PC-9 (cell line): Measurements from ENCODE around the gene ARID5A. TPM values are rescaled to one million over a fixed set of nuclear protein-coding genes. Genes with fewer than 3 reads are reported as not detected.

Experiments used
- BruUV-seq: library from RNA; stranded (reverse); fragments of 400-500 nt; replicated peaks from 2 replicates; lab custom pipeline; 2021; lab: Mats Ljungman, UMichigan
- CTCF ChIA-PET: fragments of 300-600 bp; sonication (Branson Sonifier 250); formaldehyde crosslinking; loops from one replicate; lab custom pipeline; 2022; ENCODE audit warnings: antibody characterized with exemption; lab: Charles Lee
- POLR2A ChIA-PET: fragments of 300-600 bp; sonication (Branson Sonifier 250); formaldehyde crosslinking; loops from one replicate; lab custom pipeline; 2022; ENCODE audit warnings: antibody characterized with exemption; ENCODE audit not compliant: unreplicated experiment; lab: Charles Lee
- DNase-seq, 2 experiments: peaks; one replicate each; pipeline versions ENCODE4 v3.0.0 to v3.0.0-alpha.2; 2015 to 2022; ENCODE audit warnings: mixed read lengths in 1 of 2
- H2AFZ ChIP-seq: fragments of 200-600 bp; sonication (generic); 2 replicates; pipeline ENCODE4 v1.8.1; 2017; ENCODE audit warnings: antibody characterized with exemption
- H3F3A ChIP-seq: fragments of 200-600 bp; sonication (generic); 2 replicates; pipeline ENCODE4 v1.8.1; 2017; ENCODE audit warnings: antibody characterized with exemption, mild to moderate bottlenecking, low read depth; ENCODE audit not compliant: insufficient read depth
- H3K27ac ChIP-seq: fragments of 200-600 bp; sonication (generic); 2 replicates; pipeline ENCODE4 v1.6.1; 2016; ENCODE audit warnings: mixed run types
- H3K27me3 ChIP-seq: fragments of 200-600 bp; sonication (generic); 2 replicates; pipeline ENCODE4 v1.6.1; 2016; ENCODE audit warnings: low read depth, mixed run types; ENCODE audit not compliant: insufficient read depth
- H3K36me3 ChIP-seq: fragments of 200-600 bp; sonication (generic); 2 replicates; pipeline ENCODE4 v1.6.1; 2016; ENCODE audit warnings: low read depth, mixed run types
- H3K4me1 ChIP-seq: fragments of 200-600 bp; sonication (generic); replicated peaks from 2 replicates; pipeline ENCODE4 v1.6.1; 2016; ENCODE audit warnings: mixed run types; ENCODE audit not compliant: insufficient read depth
- H3K4me2 ChIP-seq: fragments of 200-600 bp; sonication (generic); 2 replicates; pipeline ENCODE4 v1.6.1; 2017; ENCODE audit warnings: mixed run types
- H3K4me3 ChIP-seq: fragments of 200-600 bp; sonication (generic); 2 replicates; pipeline ENCODE4 v1.6.1; 2016; ENCODE audit warnings: mixed run types
- H3K79me2 ChIP-seq: fragments of 200-600 bp; sonication (generic); 2 replicates; pipeline ENCODE4 v1.6.1; 2017; ENCODE audit warnings: low read depth, mixed run types
- H3K9me2 ChIP-seq: fragments of 200-600 bp; sonication (generic); 2 replicates; pipeline ENCODE4 v1.8.1; 2017; ENCODE audit warnings: mild to moderate bottlenecking; ENCODE audit not compliant: insufficient read depth
- H3K9me3 ChIP-seq: fragments of 200-600 bp; sonication (generic); 2 replicates; pipeline ENCODE4 v1.8.1; 2016; ENCODE audit warnings: low read depth; ENCODE audit not compliant: insufficient read depth
- H4K20me1 ChIP-seq: fragments of 200-600 bp; sonication (generic); 2 replicates; pipeline ENCODE4 v1.8.1; 2017; ENCODE audit not compliant: insufficient read depth
- CTCF ChIP-seq: fragments of 200-600 bp; sonication (generic); conservative IDR thresholded peaks from 2 replicates; pipeline ENCODE4 v1.6.1; 2017; ENCODE audit warnings: mixed run types, antibody characterized with exemption, mild to moderate bottlenecking, moderate library complexity
- EZH2 ChIP-seq: fragments of 200-600 bp; sonication (generic); IDR thresholded peaks from 2 replicates; pipeline ENCODE4 v1.8.0; 2017; ENCODE audit warnings: antibody characterized with exemption, low read depth
- intact Hi-C: fragments of 100-400 bp; cut with micrococcal nuclease; formaldehyde crosslinking; loops from one replicate; pipeline ENCODE4 v1.10.0; 2022; ENCODE audit not compliant: unreplicated experiment
- total RNA-seq: library from RNA; stranded (reverse); gene quantifications from 2 replicates; pipeline ENCODE4 v1.2.3, GENCODE V29; 2021

ARID5A gene
- total RNA-seq, 1 experiment from 2014 or later, result 6.0 TPM

- BruUV-seq, result no TSS peak
- CTCF ChIA-PET, result interaction anchor here (0.6 to 4.6 kb wide), 6 partner anchors 17 to 517 kb away, joined by 3 to 35 read pairs (median 4); no protein-coding TSS in a partner anchor
- Histone ChIP-seq H3K36me3 (no peaks in the 10 kb centered on the region), H3K4me3 (no peak overlapping the region), H4K20me1 (no peaks in the 10 kb centered on the region), H3K4me1 (peaks cover 36% of the 10 kb centered on the region), H3F3A (peaks cover 29% of the 10 kb centered on the region), H3K9me2 (no peaks in the 10 kb centered on the region), H3K27me3 (no peaks in the 10 kb centered on the region), H3K9me3 (no peaks in the 10 kb centered on the region), H2AFZ (no peak overlapping the region), H3K27ac (no peak overlapping the region), H3K79me2 (no peaks in the 10 kb centered on the region), H3K4me2 (0 out of 2 replicates have a peak overlapping the region, but pooled peaks have one; percentile 15)
- no peak for DNase-seq
- TF ChIP-seq EZH2 (no peak), CTCF (no peak)
- intact Hi-C loops, result loop anchor here (1.0 to 10.0 kb wide), 8 partner anchors 44 to 371 kb away; partner anchors contain the start of genes ASTL, CIAO1, SNRNP200 and STARD7
- POLR2A ChIA-PET, result no interaction called here
These were observed 26.7 kb upstream of the ARID5A start for GRCh38 chr2:96509847-96510230.

- TF ChIP-seq CTCF, result no peak
- TF ChIP-seq EZH2, result no peak
These were observed 25.5 kb upstream of the ARID5A start for GRCh38 chr2:96510931-96511595.

GRCh38 chr2:96511851-96512250, 24.7 kb upstream of the ARID5A start:
- no peak for DNase-seq
- Histone ChIP-seq H3K4me3 (no peak overlapping the region), H3K27ac (no peak overlapping the region), H3K9me3 (peaks cover under 1% of the 10 kb centered on the region; the same call in 1 of the 2 replicates), H3K36me3 (no peaks in the 10 kb centered on the region), H2AFZ (no peak overlapping the region), H3K4me1 (peaks cover 16% of the 10 kb centered on the region), H3K79me2 (no peaks in the 10 kb centered on the region), H3K9me2 (no peaks in the 10 kb centered on the region), H3K4me2 (no peak overlapping the region), H3K27me3 (no peaks in the 10 kb centered on the region), H3F3A (peaks cover 10% of the 10 kb centered on the region; the same call in 1 of the 2 replicates), H4K20me1 (no peaks in the 10 kb centered on the region)
- CTCF ChIA-PET, result no interaction called here
- BruUV-seq, result no TSS peak
- TF ChIP-seq CTCF (no peak), EZH2 (no peak)
- POLR2A ChIA-PET, result no interaction called here
- intact Hi-C loops, result no loop called here

More at GRCh38 chr2:96510931-96511595, 25.5 kb upstream of the ARID5A start:
- POLR2A ChIA-PET, result no interaction called here
- Histone ChIP-seq H3K27ac (no peak overlapping the region), H2AFZ (no peak overlapping the region), H3K9me3 (no peaks in the 10 kb centered on the region), H3F3A (peaks cover 18% of the 10 kb centered on the region), H3K36me3 (no peaks in the 10 kb centered on the region), H3K27me3 (no peaks in the 10 kb centered on the region), H3K9me2 (no peaks in the 10 kb centered on the region), H3K4me1 (peaks cover 24% of the 10 kb centered on the region), H4K20me1 (no peaks in the 10 kb centered on the region), H3K4me3 (no peak overlapping the region), H3K4me2 (no peak overlapping the region), H3K79me2 (no peaks in the 10 kb centered on the region)
- CTCF ChIA-PET, result interaction anchor here (0.7 to 4.6 kb wide), 3 partner anchors 21 to 103 kb away, joined by 3 to 35 read pairs (median 4); no protein-coding TSS in a partner anchor
- BruUV-seq, result no TSS peak
- DNase-seq, result no peak
- intact Hi-C loops, result no loop called here
